ENCODE results near the gene SLC35C1. TPM values are rescaled to one million over a fixed set of nuclear protein-coding genes. Genes with fewer than 3 reads are reported as not detected.

The SLC35C1 gene
- total RNA-seq, 1 donor from 2014 or later: 31.9 TPM

DNA sequence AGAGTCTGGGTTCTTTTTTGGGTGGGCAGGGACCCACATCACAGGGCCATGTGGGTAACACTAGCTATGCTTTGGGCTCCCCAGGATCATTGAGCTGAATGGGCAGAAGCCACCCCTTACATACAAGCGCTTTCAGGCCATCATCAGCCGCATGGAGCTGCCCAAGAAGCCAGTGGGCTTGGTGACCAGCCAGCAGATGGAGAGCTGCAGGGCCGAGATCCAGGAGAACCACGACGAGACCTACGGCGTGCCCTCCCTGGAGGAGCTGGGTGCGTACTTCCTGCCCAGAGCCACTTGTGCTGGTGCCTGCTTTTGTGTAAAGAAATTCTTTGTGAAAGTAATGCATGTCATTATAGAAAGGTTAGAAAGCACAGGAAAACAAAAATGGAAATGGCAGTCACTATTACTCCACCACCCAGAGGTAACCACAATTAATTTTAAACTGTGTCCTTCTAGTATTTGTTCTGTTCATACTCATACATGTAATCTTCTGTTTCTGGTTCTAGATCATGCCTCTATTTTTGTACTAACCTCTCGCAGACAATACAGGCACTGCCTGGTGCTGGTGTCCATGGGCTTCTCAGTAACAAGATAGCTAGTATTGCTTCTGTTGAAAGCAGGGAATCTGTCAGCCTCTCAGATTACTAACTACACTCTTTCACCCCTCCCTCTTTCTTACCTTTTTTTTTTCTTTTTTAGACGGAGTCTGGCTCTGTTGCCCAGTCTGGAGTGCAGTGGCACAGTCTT is 56.0 kb downstream of the SLC35C1 start:
- DNase-seq (ENCODE audit: low spot score): no peak
- Mint-ChIP-seq H3K27ac (ENCODE audit: unreplicated experiment) (peak overlapping the region; percentile 27), H3K36me3 (ENCODE audit: low read depth) (peaks cover 28% of the 10 kb centered on the region), H3K27me3 (ENCODE audit: low read depth) (no peaks in the 10 kb centered on the region), H3K9me3 (ENCODE audit: low read depth) (no peaks in the 10 kb centered on the region), H3K4me1 (ENCODE audit: low read depth) (peaks cover 35% of the 10 kb centered on the region), H3K4me3 (ENCODE audit: unreplicated experiment) (no peak overlapping the region)
- TF ChIP-seq, protein P1, sequence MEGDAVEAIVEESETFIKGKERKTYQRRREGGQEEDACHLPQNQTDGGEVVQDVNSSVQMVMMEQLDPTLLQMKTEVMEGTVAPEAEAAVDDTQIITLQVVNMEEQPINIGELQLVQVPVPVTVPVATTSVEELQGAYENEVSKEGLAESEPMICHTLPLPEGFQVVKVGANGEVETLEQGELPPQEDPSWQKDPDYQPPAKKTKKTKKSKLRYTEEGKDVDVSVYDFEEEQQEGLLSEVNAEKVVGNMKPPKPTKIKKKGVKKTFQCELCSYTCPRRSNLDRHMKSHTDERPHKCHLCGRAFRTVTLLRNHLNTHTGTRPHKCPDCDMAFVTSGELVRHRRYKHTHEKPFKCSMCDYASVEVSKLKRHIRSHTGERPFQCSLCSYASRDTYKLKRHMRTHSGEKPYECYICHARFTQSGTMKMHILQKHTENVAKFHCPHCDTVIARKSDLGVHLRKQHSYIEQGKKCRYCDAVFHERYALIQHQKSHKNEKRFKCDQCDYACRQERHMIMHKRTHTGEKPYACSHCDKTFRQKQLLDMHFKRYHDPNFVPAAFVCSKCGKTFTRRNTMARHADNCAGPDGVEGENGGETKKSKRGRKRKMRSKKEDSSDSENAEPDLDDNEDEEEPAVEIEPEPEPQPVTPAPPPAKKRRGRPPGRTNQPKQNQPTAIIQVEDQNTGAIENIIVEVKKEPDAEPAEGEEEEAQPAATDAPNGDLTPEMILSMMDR (IDR thresholded peaks at IDR 0.05): no peak

Other genes with a start within 250 kb of the SLC35C1 start
- 1.9 to 13.6 TPM (median 12.5 TPM) in 3 replicates for gene CHST1, start 139.5 kb upstream of the SLC35C1 start, total RNA-seq
- 12.2 to 16.8 TPM (median 13.8 TPM) in 3 replicates for gene CRY2, start 42.3 kb downstream of the SLC35C1 start, total RNA-seq
- gene MAPK8IP1, start 80.5 kb downstream of the SLC35C1 start, total RNA-seq: 6.7 to 10.8 TPM (median 9.6 TPM) in 3 replicates
- 0.49 to 1.4 TPM (median 0.80 TPM) in 3 replicates for gene FREY1, start 102.1 kb downstream of the SLC35C1 start, total RNA-seq
- gene PEX16, start 112.7 kb downstream of the SLC35C1 start, total RNA-seq: 17.5 to 22.8 TPM (median 20.4 TPM) in 3 replicates
- gene LARGE2, start 117.5 kb downstream of the SLC35C1 start, total RNA-seq: not detected in 3 replicates

Data from chondrocyte (in vitro differentiated cells).